DOHH2 (cell line): ENCODE data around the gene GALNS.

ENCODE experiments used
- H3F3A ChIP-seq: fragments of 200-600 bp; sonication (generic), shearing (Covaris generic); 2 replicates; pipeline ENCODE4 v1.6.0; 2016; ENCODE audit warnings: antibody characterized with exemption, mild to moderate bottlenecking; ENCODE audit not compliant: control insufficient read depth, insufficient read depth
- H3K27ac ChIP-seq: fragments of 200-600 bp; sonication (generic); 2 replicates; pipeline ENCODE4 v1.5.1; 2014; ENCODE audit warnings: low read depth, mild to moderate bottlenecking, low read length, moderate library complexity
- H3K27me3 ChIP-seq: fragments of 200-600 bp; sonication (generic); 2 replicates; pipeline ENCODE4 v1.6.1; 2014; ENCODE audit warnings: mild to moderate bottlenecking, low read length, mixed read lengths; ENCODE audit not compliant: control insufficient read depth
- H3K36me3 ChIP-seq: fragments of 200-600 bp; sonication (generic); 2 replicates; pipeline ENCODE4 v1.6.1; 2014; ENCODE audit warnings: mild to moderate bottlenecking, low read length, moderate library complexity, mixed read lengths; ENCODE audit not compliant: control insufficient read depth
- H3K4me1 ChIP-seq: fragments of 200-600 bp; sonication (generic); 2 replicates; pipeline ENCODE4 v1.6.1; 2014; ENCODE audit warnings: mild to moderate bottlenecking, low read length, mixed read lengths; ENCODE audit not compliant: control insufficient read depth
- H3K4me2 ChIP-seq: fragments of 200-600 bp; sonication (generic); 2 replicates; pipeline ENCODE4 v1.6.0; 2014; ENCODE audit warnings: mild to moderate bottlenecking, low read length, moderate library complexity
- H3K4me3 ChIP-seq: fragments of 200-600 bp; sonication (generic); 2 replicates; pipeline ENCODE4 v1.5.1; 2014; ENCODE audit warnings: mild to moderate bottlenecking, low read length, mixed read lengths
- H3K79me2 ChIP-seq: fragments of 200-600 bp; sonication (generic); 2 replicates; pipeline ENCODE4 v1.6.1; 2014; ENCODE audit warnings: mild to moderate bottlenecking, low read length, mixed read lengths; ENCODE audit not compliant: control insufficient read depth
- H3K9me2 ChIP-seq: fragments of 200-600 bp; sonication (generic); replicated peaks from 2 replicates; pipeline ENCODE4 v1.6.1; 2014; ENCODE audit warnings: mild to moderate bottlenecking, low read length, mixed read lengths; ENCODE audit not compliant: control insufficient read depth
- H3K9me3 ChIP-seq: fragments of 200-600 bp; sonication (generic); 2 replicates; pipeline ENCODE4 v1.6.1; 2014; ENCODE audit warnings: antibody characterized with exemption, low read length, mixed read lengths; ENCODE audit not compliant: control insufficient read depth, insufficient read depth
- H4K20me1 ChIP-seq: fragments of 200-600 bp; sonication (generic); 2 replicates; pipeline ENCODE4 v1.6.0; 2014; ENCODE audit warnings: low read depth, mild to moderate bottlenecking, antibody characterized with exemption, low read length, moderate library complexity; ENCODE audit not compliant: control insufficient read depth, insufficient read depth
- CTCF ChIP-seq: fragments of 200-600 bp; sonication (generic); IDR thresholded peaks from one replicate; pipeline ENCODE4 v1.5.1; 2014; ENCODE audit warnings: antibody characterized with exemption, mild to moderate bottlenecking, low read depth, low read length; ENCODE audit not compliant: poor library complexity, severe bottlenecking
- EZH2phosphoT487 ChIP-seq: fragments of 200-600 bp; sonication (generic); IDR thresholded peaks from 2 replicates; pipeline ENCODE4 v1.6.1; 2017; ENCODE audit warnings: borderline replicate concordance, mild to moderate bottlenecking, antibody characterized with exemption, low read length, moderate library complexity, mixed read lengths

The GALNS gene

GRCh38 chr16:88784856-88785105 is 72.0 kb downstream of the GALNS start:
- no peaks in the 10 kb centered on the region for H3K9me3 ChIP-seq
- H3K4me2 ChIP-seq, result peak overlapping the region; percentile 92
- peaks cover 52% of the 10 kb centered on the region for H3K4me1 ChIP-seq
- H4K20me1 ChIP-seq, result peaks cover 18% of the 10 kb centered on the region
- H3K9me2 ChIP-seq, result no peaks in the 10 kb centered on the region
- H3K4me3 ChIP-seq, result peak overlapping the region; percentile 98
- peak overlapping the region; percentile 52 for H3K27ac ChIP-seq
- peaks cover 39% of the 10 kb centered on the region for H3K36me3 ChIP-seq
- peaks cover 6% of the 10 kb centered on the region for H3F3A ChIP-seq
- H3K79me2 ChIP-seq, result peaks cover 60% of the 10 kb centered on the region
- no peaks in the 10 kb centered on the region for H3K27me3 ChIP-seq
- TF ChIP-seq EZH2phosphoT487 (no peak), CTCF (no peak)

GRCh38 chr16:88784074-88784855 is 72.5 kb downstream of the GALNS start:
- Histone ChIP-seq H3K4me3 (peak overlapping the region; percentile 98), H3K4me1 (peaks cover 47% of the 10 kb centered on the region), H3K36me3 (peaks cover 44% of the 10 kb centered on the region), H4K20me1 (peaks cover 20% of the 10 kb centered on the region), H3F3A (peaks cover 6% of the 10 kb centered on the region), H3K79me2 (peaks cover 65% of the 10 kb centered on the region), H3K9me2 (no peaks in the 10 kb centered on the region), H3K9me3 (no peaks in the 10 kb centered on the region), H3K27ac (peak overlapping the region; percentile 52), H3K4me2 (peak overlapping the region; percentile 92), H3K27me3 (no peaks in the 10 kb centered on the region)
- peak; percentile 55 for TF ChIP-seq CTCF
- no peak for TF ChIP-seq EZH2phosphoT487

DNA sequence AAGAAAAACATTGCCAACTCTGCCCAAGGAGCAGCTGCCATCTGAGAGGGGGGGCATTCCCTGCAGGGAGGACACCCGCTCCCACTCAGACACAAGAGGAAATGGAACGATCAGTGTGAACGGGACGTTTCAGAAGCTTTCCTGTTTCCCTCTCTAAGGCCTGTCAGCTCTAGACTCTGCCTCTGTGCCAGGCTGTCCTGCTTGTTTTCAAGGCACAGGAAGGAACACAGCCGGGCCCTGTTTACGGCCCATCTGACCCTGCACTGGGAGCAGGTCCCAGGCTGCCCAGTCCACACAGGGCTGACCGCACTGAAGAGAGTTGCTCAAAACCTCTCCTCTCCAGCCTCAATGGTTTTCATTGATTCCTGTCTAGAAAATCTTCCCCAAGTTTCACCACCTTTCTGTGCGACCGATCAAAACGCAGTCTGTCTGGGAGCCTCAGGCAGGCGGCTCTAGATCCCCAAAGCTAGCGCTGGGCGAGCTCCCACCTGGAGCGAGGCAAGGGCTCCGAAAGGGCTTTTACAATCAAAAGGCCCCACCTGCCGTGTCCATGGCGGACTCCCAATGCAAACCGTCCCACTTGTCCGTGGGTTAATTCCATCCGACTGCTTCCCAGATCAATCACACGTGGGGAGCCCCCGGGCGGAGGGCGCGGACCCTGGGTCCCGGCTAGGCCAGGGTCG is 73.2 kb downstream of the GALNS start:
- Histone ChIP-seq H3K27me3 (no peaks in the 10 kb centered on the region), H4K20me1 (peaks cover 20% of the 10 kb centered on the region), H3F3A (peaks cover 6% of the 10 kb centered on the region), H3K4me1 (peaks cover 46% of the 10 kb centered on the region), H3K4me3 (peak overlapping the region; percentile 98), H3K9me2 (no peaks in the 10 kb centered on the region), H3K4me2 (peak overlapping the region; percentile 92), H3K36me3 (peaks cover 46% of the 10 kb centered on the region), H3K9me3 (no peaks in the 10 kb centered on the region), H3K27ac (peak overlapping the region; percentile 52), H3K79me2 (peaks cover 72% of the 10 kb centered on the region)
- TF ChIP-seq CTCF (no peak), EZH2phosphoT487 (no peak)
